ENCODE data around the gene RFX7. TPM values are rescaled to one million over a fixed set of nuclear protein-coding genes. Genes with fewer than 3 reads are reported as not detected.
"Not testable (repeated sequence)": the region's sequence is repeated elsewhere in the genome, so short reads cannot be mapped to it uniquely, and the experiment has no call there.

RFX7 gene
- total RNA-seq, 1 experiment from 2014 or later, result 2.3 TPM

GRCh38 chr15:56185980-56186379 lies 57.7 kb downstream of the RFX7 start:
- H3K36me3 ChIP-seq, result no peaks in the 10 kb centered on the region; the same call in 1 of the 2 replicates
- peaks cover 3% of the 10 kb centered on the region; the same call in 1 of the 2 replicates for H3K9me3 ChIP-seq
- no peak for DNase-seq
- no peak overlapping the region for H3K4me3 ChIP-seq
- H3K27me3 ChIP-seq, result no peaks in the 10 kb centered on the region

DNA sequence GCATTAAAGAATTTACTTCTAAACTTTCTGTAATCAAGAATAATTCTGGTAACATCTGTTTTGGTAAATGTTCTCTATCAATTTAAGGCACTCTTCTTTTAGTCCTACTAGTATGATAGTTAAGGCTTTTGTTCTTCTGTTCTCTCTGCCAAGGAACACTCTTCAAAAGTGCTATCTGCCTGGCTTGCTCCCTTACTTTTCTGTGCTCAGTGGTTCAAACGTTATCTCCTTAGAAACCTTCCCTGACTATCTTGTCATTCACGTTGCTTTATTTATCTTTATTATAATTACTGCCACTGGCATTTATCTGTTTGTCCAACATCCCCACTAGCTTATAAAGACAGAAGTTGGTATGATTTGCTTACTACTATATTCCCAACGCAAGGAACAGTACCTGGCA lies 59.2 kb downstream of the RFX7 start:
- Histone ChIP-seq H3K9me3 (peaks cover 3% of the 10 kb centered on the region; the same call in 1 of the 2 replicates), H3K27me3 (no peaks in the 10 kb centered on the region), H3K4me3 (no peak overlapping the region), H3K36me3 (no peaks in the 10 kb centered on the region; the same call in 1 of the 2 replicates)
- DNase-seq, result no peak

GRCh38 chr15:56180851-56181250 lies 62.8 kb downstream of the RFX7 start:
- H3K9me3 ChIP-seq, result peaks cover 3% of the 10 kb centered on the region; the same call in 1 of the 2 replicates
- peaks cover 4% of the 10 kb centered on the region for H3K36me3 ChIP-seq
- H3K4me3 ChIP-seq, result no peak overlapping the region
- no peaks in the 10 kb centered on the region for H3K27me3 ChIP-seq
- DNase-seq, result no peak

GRCh38 chr15:56176996-56177395 lies 66.7 kb downstream of the RFX7 start:
- no peak for DNase-seq
- Histone ChIP-seq H3K9me3 (no peaks in the 10 kb centered on the region), H3K27me3 (no peaks in the 10 kb centered on the region), H3K36me3 (peaks cover 21% of the 10 kb centered on the region), H3K4me3 (no peak overlapping the region)

GRCh38 chr15:56175788-56176187 lies 67.9 kb downstream of the RFX7 start:
- H3K36me3 ChIP-seq, result peaks cover 33% of the 10 kb centered on the region
- H3K27me3 ChIP-seq, result no peaks in the 10 kb centered on the region
- no peak overlapping the region for H3K4me3 ChIP-seq
- H3K9me3 ChIP-seq, result peaks cover 5% of the 10 kb centered on the region
- no peak for DNase-seq

DNA sequence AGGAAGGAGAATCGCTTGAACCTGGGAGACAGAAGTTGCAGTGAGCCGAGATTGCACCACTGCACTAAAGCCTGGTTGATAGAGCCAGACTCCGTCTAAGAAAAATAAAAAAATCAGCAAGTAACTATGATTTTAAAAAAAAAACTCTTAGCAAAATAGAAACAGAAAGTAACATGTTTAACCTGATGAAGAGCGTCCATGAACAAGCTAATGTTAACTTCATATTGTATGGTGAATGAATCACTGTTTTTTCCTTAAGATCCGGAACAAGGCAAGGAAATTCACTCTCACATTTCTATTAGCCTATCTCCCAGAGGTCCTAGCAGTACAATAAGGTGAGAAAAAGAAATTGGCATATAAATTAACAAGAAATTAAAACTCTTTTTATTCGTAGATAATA lies 69.0 kb downstream of the RFX7 start:
- Histone ChIP-seq H3K27me3 (no peaks in the 10 kb centered on the region), H3K9me3 (peaks cover 5% of the 10 kb centered on the region), H3K36me3 (peaks cover 34% of the 10 kb centered on the region), H3K4me3 (no peak overlapping the region)
- no peak for DNase-seq

DNA sequence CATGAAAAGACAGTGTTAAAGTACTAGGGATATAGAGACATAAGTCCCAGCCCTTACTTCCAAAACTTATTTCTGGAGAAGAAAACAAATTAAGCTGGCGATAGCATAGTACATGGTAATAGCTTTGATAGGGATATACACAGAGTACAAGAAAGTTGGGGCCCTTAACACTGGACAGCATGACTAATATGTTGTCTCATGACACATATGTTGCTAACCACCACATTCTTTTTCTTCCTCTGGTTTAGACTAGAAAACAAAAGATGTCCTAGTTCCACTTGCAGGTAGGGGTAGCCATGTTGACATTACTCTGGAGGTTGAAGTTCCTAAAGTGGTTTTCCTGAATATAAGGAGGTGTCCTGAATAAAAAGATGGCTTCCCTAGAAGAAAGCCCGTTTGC lies 75.3 kb downstream of the RFX7 start:
- H3K27me3 ChIP-seq, result no peaks in the 10 kb centered on the region
- H3K4me3 ChIP-seq, result no peak overlapping the region
- H3K9me3 ChIP-seq, result peaks cover 5% of the 10 kb centered on the region
- peaks cover 23% of the 10 kb centered on the region for H3K36me3 ChIP-seq
- no peak for DNase-seq

- no peak overlapping the region for H3K4me3 ChIP-seq
- no peaks in the 10 kb centered on the region for H3K9me3 ChIP-seq
- no peak for DNase-seq
- no peaks in the 10 kb centered on the region for H3K27me3 ChIP-seq
- H3K36me3 ChIP-seq, result no peaks in the 10 kb centered on the region; the same call in none of the 2 replicates
Observed at GRCh38 chr15:56165234-56165633, 78.4 kb downstream of the RFX7 start.

DNA sequence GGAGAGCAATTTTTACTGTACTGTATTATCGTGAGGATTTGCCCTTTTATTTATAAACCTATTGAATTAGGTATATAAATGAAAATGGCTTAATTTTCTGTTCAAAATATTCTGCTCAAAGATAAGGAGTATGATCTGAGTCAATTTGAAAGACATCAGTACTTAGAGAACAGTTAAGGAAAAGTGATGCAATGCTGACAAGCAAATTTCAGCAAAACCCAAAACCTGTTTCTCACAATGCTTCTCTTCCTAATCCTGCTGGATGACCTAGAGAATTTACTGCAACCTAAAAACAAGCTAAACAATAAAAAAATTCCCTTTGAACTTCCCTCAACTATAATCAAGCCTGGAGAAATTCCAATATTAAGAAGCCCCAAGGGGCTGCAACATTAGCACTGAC lies 82.7 kb downstream of the RFX7 start:
- Histone ChIP-seq H3K27me3 (no peaks in the 10 kb centered on the region), H3K9me3 (no peaks in the 10 kb centered on the region), H3K36me3 (0 out of 2 replicates have a peak, but pooled peaks cover 2% of the 10 kb centered on the region), H3K4me3 (no peak overlapping the region)
- DNase-seq, result no peak

DNA sequence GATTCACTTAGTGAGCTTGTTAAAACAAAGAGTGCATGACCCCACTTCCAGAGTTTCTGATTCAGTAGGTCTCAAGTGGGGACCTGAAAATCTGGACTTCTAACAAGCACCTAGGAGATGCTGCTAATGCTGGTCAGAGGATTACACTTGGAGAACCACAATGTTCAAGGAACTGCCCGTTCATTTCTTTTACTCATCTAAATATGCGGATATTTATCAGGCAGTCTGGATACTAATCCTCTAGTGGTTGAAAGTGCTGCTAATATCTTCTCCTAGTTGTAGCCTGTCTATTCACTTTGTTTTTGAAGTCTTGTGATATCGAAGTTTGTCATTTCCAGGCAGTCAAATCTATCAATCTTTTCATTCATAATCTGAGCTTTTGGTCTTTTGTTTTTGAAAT lies 86.8 kb downstream of the RFX7 start:
- no peak for DNase-seq
- Histone ChIP-seq H3K36me3 (peaks cover 7% of the 10 kb centered on the region; the same call in 1 of the 2 replicates), H3K27me3 (no peaks in the 10 kb centered on the region), H3K4me3 (no peak overlapping the region), H3K9me3 (peaks cover 11% of the 10 kb centered on the region)

GRCh38 chr15:56155278-56155677 lies 88.4 kb downstream of the RFX7 start:
- H3K27me3 ChIP-seq, H3K4me3 ChIP-seq, DNase-seq: not testable (repeated sequence)
- Histone ChIP-seq H3K36me3 (peaks cover 10% of the 10 kb centered on the region), H3K9me3 (peaks cover 23% of the 10 kb centered on the region)

- not testable (repeated sequence) for H3K4me3 ChIP-seq, H3K27me3 ChIP-seq, H3K36me3 ChIP-seq, DNase-seq
- H3K9me3 ChIP-seq, result peaks cover 23% of the 10 kb centered on the region
Observed at GRCh38 chr15:56154768-56155167, 88.9 kb downstream of the RFX7 start.

DNA sequence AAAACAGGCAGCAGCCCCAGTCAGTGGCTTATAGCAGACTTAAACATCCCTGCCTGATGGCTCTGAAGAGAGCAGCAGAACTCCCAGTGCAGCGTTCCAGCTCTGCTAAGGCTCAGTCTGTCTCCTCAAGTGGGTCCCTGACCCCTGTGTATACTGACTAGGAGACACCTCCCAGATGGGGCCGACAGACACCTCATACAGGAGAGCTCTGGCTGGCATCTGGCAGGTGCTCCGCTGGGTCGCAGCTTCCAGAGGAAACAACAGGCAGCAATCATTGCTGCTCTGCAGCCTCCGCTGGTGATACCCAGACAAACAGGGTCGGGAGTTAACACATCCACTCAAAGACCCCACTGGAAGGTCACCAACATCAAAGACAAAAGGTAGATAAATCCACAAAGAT lies 93.5 kb downstream of the RFX7 start:
- Histone ChIP-seq H3K4me3 (no peak overlapping the region), H3K9me3 (peaks cover 29% of the 10 kb centered on the region), H3K36me3 (peaks cover 9% of the 10 kb centered on the region), H3K27me3 (no peaks in the 10 kb centered on the region)
- DNase-seq, result no peak

GRCh38 chr15:56148064-56148463 lies 95.6 kb downstream of the RFX7 start:
- Histone ChIP-seq H3K27me3 (no peaks in the 10 kb centered on the region), H3K36me3 (peaks cover 7% of the 10 kb centered on the region), H3K4me3 (no peak overlapping the region), H3K9me3 (peaks cover 25% of the 10 kb centered on the region)
- no peak for DNase-seq

GRCh38 chr15:56146756-56147155 lies 96.9 kb downstream of the RFX7 start:
- no peak overlapping the region for H3K4me3 ChIP-seq
- no peaks in the 10 kb centered on the region for H3K27me3 ChIP-seq
- peaks cover 22% of the 10 kb centered on the region for H3K9me3 ChIP-seq
- peaks cover 20% of the 10 kb centered on the region for H3K36me3 ChIP-seq
- no peak for DNase-seq

DNA sequence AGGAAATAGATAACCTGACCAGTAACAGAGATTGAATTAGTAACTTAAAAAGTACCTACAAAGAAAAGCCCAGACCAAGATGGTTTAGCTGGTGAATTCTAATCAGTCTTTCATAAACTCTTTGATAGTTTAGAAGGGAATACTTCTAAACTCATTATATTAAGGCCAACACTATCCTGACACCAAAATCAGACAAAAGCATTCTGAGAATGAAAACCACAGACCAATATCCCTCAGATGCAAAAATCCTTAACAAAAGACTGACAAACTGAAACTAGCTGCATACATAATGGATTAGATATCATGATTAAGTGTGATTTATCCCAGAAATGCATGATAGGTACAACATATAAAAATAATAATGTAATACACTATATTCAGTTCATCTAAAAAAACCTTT lies 115.6 kb downstream of the RFX7 start:
- no peaks in the 10 kb centered on the region for H3K27me3 ChIP-seq
- H3K4me3 ChIP-seq, result no peak overlapping the region
- H3K9me3 ChIP-seq, result peaks cover 32% of the 10 kb centered on the region
- DNase-seq, result no peak
- peaks cover 39% of the 10 kb centered on the region for H3K36me3 ChIP-seq

GRCh38 chr15:56126409-56126808 lies 117.3 kb downstream of the RFX7 start:
- Histone ChIP-seq H3K4me3 (no peak overlapping the region), H3K27me3 (no peaks in the 10 kb centered on the region), H3K9me3 (peaks cover 38% of the 10 kb centered on the region), H3K36me3 (peaks cover 55% of the 10 kb centered on the region)
- no peak for DNase-seq

DNA sequence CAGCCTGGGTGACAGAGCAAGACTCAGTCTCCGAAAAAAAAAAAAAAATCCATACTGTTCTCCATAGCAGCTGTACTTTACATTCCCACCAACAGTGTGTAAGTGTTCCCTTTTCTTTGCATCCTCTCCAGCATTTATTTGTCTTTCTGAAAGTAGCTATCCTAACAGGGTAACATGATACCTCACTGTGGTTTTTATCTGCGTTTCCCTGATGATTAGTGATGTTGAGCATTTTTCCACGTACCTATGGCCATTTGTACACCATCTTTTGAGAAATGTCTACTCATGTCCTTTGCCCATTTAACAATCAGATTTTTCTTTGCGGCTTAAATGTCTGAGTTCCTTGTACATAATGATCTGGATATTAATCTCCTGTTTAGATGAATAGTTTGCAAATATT lies 119.3 kb downstream of the RFX7 start:
- peaks cover 56% of the 10 kb centered on the region for H3K36me3 ChIP-seq
- no peak for DNase-seq
- H3K9me3 ChIP-seq, result peaks cover 43% of the 10 kb centered on the region

GRCh38 chr15:56105855-56106254 lies 137.8 kb downstream of the RFX7 start:
- DNase-seq, result no peak
- Histone ChIP-seq H3K36me3 (peaks cover 14% of the 10 kb centered on the region), H3K9me3 (no peaks in the 10 kb centered on the region), H3K4me3 (no peak overlapping the region), H3K27me3 (no peaks in the 10 kb centered on the region)

More for the DNA sequence above, 119.3 kb downstream of the RFX7 start:
- H3K4me3 ChIP-seq, result no peak overlapping the region
- no peaks in the 10 kb centered on the region for H3K27me3 ChIP-seq

Measured in MG63 (cell line).